ENCODE measurements around the gene CAPN7.

CAPN7 gene

GRCh38 chr3:15279671-15280402 is 73.8 kb downstream of the CAPN7 start:
- TF ChIP-seq, protein P1, sequence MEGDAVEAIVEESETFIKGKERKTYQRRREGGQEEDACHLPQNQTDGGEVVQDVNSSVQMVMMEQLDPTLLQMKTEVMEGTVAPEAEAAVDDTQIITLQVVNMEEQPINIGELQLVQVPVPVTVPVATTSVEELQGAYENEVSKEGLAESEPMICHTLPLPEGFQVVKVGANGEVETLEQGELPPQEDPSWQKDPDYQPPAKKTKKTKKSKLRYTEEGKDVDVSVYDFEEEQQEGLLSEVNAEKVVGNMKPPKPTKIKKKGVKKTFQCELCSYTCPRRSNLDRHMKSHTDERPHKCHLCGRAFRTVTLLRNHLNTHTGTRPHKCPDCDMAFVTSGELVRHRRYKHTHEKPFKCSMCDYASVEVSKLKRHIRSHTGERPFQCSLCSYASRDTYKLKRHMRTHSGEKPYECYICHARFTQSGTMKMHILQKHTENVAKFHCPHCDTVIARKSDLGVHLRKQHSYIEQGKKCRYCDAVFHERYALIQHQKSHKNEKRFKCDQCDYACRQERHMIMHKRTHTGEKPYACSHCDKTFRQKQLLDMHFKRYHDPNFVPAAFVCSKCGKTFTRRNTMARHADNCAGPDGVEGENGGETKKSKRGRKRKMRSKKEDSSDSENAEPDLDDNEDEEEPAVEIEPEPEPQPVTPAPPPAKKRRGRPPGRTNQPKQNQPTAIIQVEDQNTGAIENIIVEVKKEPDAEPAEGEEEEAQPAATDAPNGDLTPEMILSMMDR (IDR thresholded peaks at IDR 0.05; ENCODE audit: low read depth, low read length) = no peak
- no peak overlapping the region for H3K4me3 ChIP-seq (replicated peaks in 1 of 2; ENCODE audit: low read depth in 2 of 2, low read length in 2 of 2)
- DNase-seq (ENCODE audit: low read depth in 2 of 2) = no peak

GRCh38 chr3:15280853-15281532 is 74.9 kb downstream of the CAPN7 start:
- TF ChIP-seq, protein P1 (IDR thresholded peaks at IDR 0.05; ENCODE audit: low read depth, low read length) = no peak
- DNase-seq (ENCODE audit: low read depth in 2 of 2) = no peak
- H3K4me3 ChIP-seq (replicated peaks in 1 of 2; ENCODE audit: low read depth in 2 of 2, low read length in 2 of 2) = no peak overlapping the region

GRCh38 chr3:15281817-15282216 is 75.8 kb downstream of the CAPN7 start:
- TF ChIP-seq, protein P1 (IDR thresholded peaks at IDR 0.05; ENCODE audit: low read depth, low read length) = no peak

GRCh38 chr3:15283702-15284101 is 77.7 kb downstream of the CAPN7 start:
- TF ChIP-seq, protein P1 (IDR thresholded peaks at IDR 0.05; ENCODE audit: low read depth, low read length) = no peak
- no peak overlapping the region for H3K4me3 ChIP-seq (replicated peaks in 1 of 2; ENCODE audit: low read depth in 2 of 2, low read length in 2 of 2)
- no peak for DNase-seq (ENCODE audit: low read depth in 2 of 2)

More at GRCh38 chr3:15281817-15282216, 75.8 kb downstream of the CAPN7 start:
- H3K4me3 ChIP-seq (replicated peaks in 1 of 2; ENCODE audit: low read depth in 2 of 2, low read length in 2 of 2) = no peak overlapping the region
- DNase-seq (ENCODE audit: low read depth in 2 of 2) = no peak

GRCh38 chr3:15284121-15284889 is 78.3 kb downstream of the CAPN7 start:
- TF ChIP-seq, protein P1 (IDR thresholded peaks at IDR 0.05; ENCODE audit: low read depth, low read length) = no peak
- DNase-seq (ENCODE audit: low read depth in 2 of 2) = peak; percentile 27 to 61
- no peak overlapping the region for H3K4me3 ChIP-seq (replicated peaks in 1 of 2; ENCODE audit: low read depth in 2 of 2, low read length in 2 of 2)

- TF ChIP-seq, protein P1 (IDR thresholded peaks at IDR 0.05; ENCODE audit: low read depth, low read length) = no peak
- no peak for DNase-seq (ENCODE audit: low read depth in 2 of 2)
- no peak overlapping the region for H3K4me3 ChIP-seq (replicated peaks in 1 of 2; ENCODE audit: low read depth in 2 of 2, low read length in 2 of 2)
These were observed 80.0 kb downstream of the CAPN7 start for GRCh38 chr3:15286022-15286421.
